PC-3 (cell line): Measurements from ENCODE around the gene IZUMO1. TPM values are rescaled to one million over a fixed set of nuclear protein-coding genes. Genes with fewer than 3 reads are reported as not detected.

ENCODE experiments used
- ATAC-seq: fragments of 200-7000 bp; cut with Tn5 transposase; 2 replicates; pipeline ENCODE4 v1.9.1; 2020; ENCODE audit warnings: mild to moderate bottlenecking, moderate library complexity
- BruUV-seq: library from RNA; stranded (reverse); fragments of 400-500 nt; replicated peaks from 2 replicates; lab custom pipeline; 2021; lab: Mats Ljungman, UMichigan
- CTCF ChIA-PET: fragments of 300-600 bp; sonication (Branson Sonifier 250); formaldehyde crosslinking; loops from one replicate; lab custom pipeline; 2022; ENCODE audit warnings: antibody characterized with exemption; lab: Charles Lee
- POLR2A ChIA-PET: fragments of 300-600 bp; sonication (Branson Sonifier 250); formaldehyde crosslinking; loops from one replicate; lab custom pipeline; 2022; ENCODE audit warnings: antibody characterized with exemption; ENCODE audit not compliant: unreplicated experiment; lab: Charles Lee
- DNase-seq: peaks from one replicate; pipeline ENCODE4 v3.0.0-alpha.2; 2015
- H2AFZ ChIP-seq: fragments of 300-600 bp; sonication (generic); 2 replicates; pipeline ENCODE4 v1.6.0; 2016; ENCODE audit warnings: antibody characterized with exemption, low read length
- H3F3A ChIP-seq: fragments of 300-600 bp; sonication (generic); one replicate; pipeline ENCODE4 v1.6.0; 2017; ENCODE audit warnings: antibody characterized with exemption, low read length, control low read depth, mild to moderate bottlenecking; ENCODE audit not compliant: unreplicated experiment
- H3K27ac ChIP-seq: fragments of 300-600 bp; sonication (generic); 2 replicates; pipeline ENCODE4 v1.5.1; 2016; ENCODE audit warnings: mild to moderate bottlenecking, low read length
- H3K27me3 ChIP-seq: fragments of 300-600 bp; sonication (generic); 2 replicates; pipeline ENCODE4 v1.6.1; 2016; ENCODE audit warnings: low read length, mixed read lengths
- H3K36me3 ChIP-seq: fragments of 300-600 bp; sonication (generic); 2 replicates; pipeline ENCODE4 v1.6.1; 2016; ENCODE audit warnings: low read depth, mixed run types, low read length, mixed read lengths
- H3K4me1 ChIP-seq: fragments of 300-600 bp; sonication (generic); 2 replicates; pipeline ENCODE4 v1.5.1; 2016; ENCODE audit warnings: low read length; ENCODE audit not compliant: insufficient read depth
- H3K4me2 ChIP-seq: fragments of 300-600 bp; sonication (generic); 2 replicates; pipeline ENCODE4 v1.6.0; 2016; ENCODE audit warnings: low read length
- H3K4me3 ChIP-seq: fragments of 300-600 bp; sonication (generic); 2 replicates; pipeline ENCODE4 v1.5.1; 2016; ENCODE audit warnings: mild to moderate bottlenecking, low read length, mixed read lengths
- H3K79me2 ChIP-seq: fragments of 300-600 bp; sonication (generic); 2 replicates; pipeline ENCODE4 v1.6.1; 2017; ENCODE audit warnings: low read length, mixed read lengths
- H3K9ac ChIP-seq: fragments of 300-600 bp; sonication (generic); 2 replicates; pipeline ENCODE4 v1.6.0; 2016; ENCODE audit warnings: mild to moderate bottlenecking, low read length
- H3K9me2 ChIP-seq: fragments of 300-600 bp; sonication (generic); replicated peaks from 2 replicates; pipeline ENCODE4 v1.6.1; 2016; ENCODE audit warnings: mixed run types, low read length, mixed read lengths
- H3K9me3 ChIP-seq: fragments of 300-600 bp; sonication (generic); 2 replicates; pipeline ENCODE4 v1.6.1; 2016; ENCODE audit warnings: low read length, mixed read lengths
- H4K20me1 ChIP-seq: fragments of 300-600 bp; sonication (generic); 2 replicates; pipeline ENCODE4 v1.6.1; 2016; ENCODE audit warnings: low read length, mixed read lengths
- CTCF ChIP-seq: fragments of 300-600 bp; sonication (generic); conservative IDR thresholded peaks from 2 replicates; pipeline ENCODE4 v1.5.1; 2017; ENCODE audit warnings: antibody characterized with exemption, low read depth, mild to moderate bottlenecking, low read length
- EZH2 ChIP-seq: fragments of 300-600 bp; sonication (generic); IDR thresholded peaks from one replicate; pipeline ENCODE4 v1.6.1; 2017; ENCODE audit warnings: antibody characterized with exemption, mild to moderate bottlenecking, low read length; ENCODE audit not compliant: unreplicated experiment
- EZH2phosphoT487 ChIP-seq: fragments of 300-600 bp; sonication (generic); IDR thresholded peaks from 2 replicates; pipeline ENCODE4 v1.6.1; 2018; ENCODE audit warnings: mild to moderate bottlenecking, antibody characterized with exemption, low read length, borderline replicate concordance
- intact Hi-C: fragments of 100-400 bp; cut with micrococcal nuclease; formaldehyde crosslinking; loops from 2 replicates; pipeline ENCODE4 v1.9.0; 2023
- total RNA-seq: library from RNA; depleted of rRNA; stranded (reverse); fragments of >200 nt; gene quantifications from 2 replicates; pipeline ENCODE4 v1.2.3, GENCODE V29; 2014

Gene IZUMO1
- total RNA-seq, 1 experiment from 2014 or later: not detected

DNA sequence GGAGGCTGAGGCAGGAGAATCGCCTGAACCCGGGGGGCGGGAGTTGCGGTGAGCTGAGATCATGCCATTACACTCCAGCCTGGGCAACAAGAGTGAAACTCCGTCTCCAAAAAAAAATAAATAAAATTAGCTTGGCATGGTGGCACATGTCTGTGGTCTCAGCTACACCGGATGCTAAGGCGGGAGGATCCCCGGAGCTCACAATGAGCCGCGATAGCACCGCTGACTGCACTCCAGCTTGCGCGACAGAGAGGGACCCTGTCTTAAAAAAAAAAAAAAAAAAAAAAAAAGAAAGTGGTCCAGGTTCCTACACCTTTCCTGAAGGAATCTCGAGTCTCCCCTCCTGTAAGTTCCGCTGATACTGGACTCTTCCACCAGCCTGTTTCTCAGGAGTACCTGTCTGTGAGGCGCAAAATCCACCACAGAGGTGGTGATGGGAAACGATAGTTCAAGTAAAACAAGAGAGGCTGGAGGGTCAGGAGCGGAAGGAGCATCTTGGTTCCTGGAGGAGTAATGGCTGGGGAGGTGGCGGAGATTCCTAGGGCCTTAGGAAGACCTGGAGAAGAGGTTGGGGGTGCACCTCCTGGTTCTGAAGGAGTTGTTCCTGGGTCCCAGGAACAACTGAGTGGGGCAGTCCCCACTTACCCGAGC lies 5.3 kb upstream of the IZUMO1 start:
- CTCF ChIA-PET: no interaction called here
- ATAC-seq: peak; percentile 26
- no peaks in the 10 kb centered on the region for H4K20me1 ChIP-seq
- peaks cover 28% of the 10 kb centered on the region for H3K79me2 ChIP-seq
- peak overlapping the region; percentile 64 for H3K9ac ChIP-seq
- intact Hi-C loops: no loop called here
- peak overlapping the region; percentile 95 for H3K4me2 ChIP-seq
- no peaks in the 10 kb centered on the region for H3K9me2 ChIP-seq
- TSS peak; percentile 84 for BruUV-seq
- no peaks in the 10 kb centered on the region for H3K27me3 ChIP-seq
- H3K4me1 ChIP-seq: peaks cover 5% of the 10 kb centered on the region; the same call in 1 of the 2 replicates
- H2AFZ ChIP-seq: peak overlapping the region; percentile 86
- H3K4me3 ChIP-seq: peak overlapping the region; percentile 95
- H3K27ac ChIP-seq: peak overlapping the region; percentile 31
- no peaks in the 10 kb centered on the region for H3K9me3 ChIP-seq
- H3K36me3 ChIP-seq: no peaks in the 10 kb centered on the region; the same call in 1 of the 2 replicates
- no peak for TF ChIP-seq EZH2
- TF ChIP-seq CTCF: no peak
- TF ChIP-seq EZH2phosphoT487: no peak
- H3F3A ChIP-seq: no peaks in the 10 kb centered on the region
- peak; percentile 20 for DNase-seq
- POLR2A ChIA-PET: no interaction called here

GRCh38 chr19:48750771-48751504 lies 4.2 kb upstream of the IZUMO1 start:
- Histone ChIP-seq H3K9me2 (no peaks in the 10 kb centered on the region), H3K4me1 (peaks cover 5% of the 10 kb centered on the region; the same call in 1 of the 2 replicates), H3K4me3 (peak overlapping the region; percentile 95), H3K27me3 (no peaks in the 10 kb centered on the region), H4K20me1 (no peaks in the 10 kb centered on the region), H3K36me3 (no peaks in the 10 kb centered on the region; the same call in 1 of the 2 replicates), H2AFZ (no peak overlapping the region), H3F3A (no peaks in the 10 kb centered on the region), H3K9ac (no peak overlapping the region), H3K4me2 (peak overlapping the region; percentile 95), H3K79me2 (peaks cover 28% of the 10 kb centered on the region), H3K9me3 (no peaks in the 10 kb centered on the region), H3K27ac (no peak overlapping the region)
- DNase-seq: no peak
- POLR2A ChIA-PET: no interaction called here
- BruUV-seq: no TSS peak
- CTCF ChIA-PET: no interaction called here
- no peak for ATAC-seq
- intact Hi-C loops: no loop called here
- TF ChIP-seq CTCF: no peak
- no peak for TF ChIP-seq EZH2phosphoT487
- no peak for TF ChIP-seq EZH2

DNA sequence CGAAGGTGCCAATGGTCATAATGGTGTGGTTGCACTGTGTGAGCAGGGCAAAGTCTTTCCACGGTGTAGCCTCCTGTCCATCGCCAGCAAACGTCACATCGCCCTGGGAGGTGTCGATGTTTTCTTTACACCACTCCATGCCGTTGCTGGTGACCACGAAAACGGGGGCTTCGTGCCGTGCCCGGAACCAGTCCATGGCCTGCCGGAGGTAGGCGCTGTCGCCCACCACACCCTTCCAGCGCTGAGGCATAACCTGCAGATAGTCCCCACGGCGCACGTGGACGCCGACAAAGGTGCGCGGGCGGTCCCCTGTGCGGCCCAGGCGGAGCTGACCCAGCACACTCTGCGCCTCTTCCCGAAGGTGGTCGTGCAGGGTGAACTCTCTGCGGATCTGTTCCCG lies 3.6 kb upstream of the IZUMO1 start:
- DNase-seq (no peak), ATAC-seq (no peak)
- peaks cover 28% of the 10 kb centered on the region for H3K79me2 ChIP-seq
- no peak overlapping the region for H3K4me2 ChIP-seq
- H3K4me1 ChIP-seq: peaks cover 5% of the 10 kb centered on the region; the same call in 1 of the 2 replicates
- H3K9me2 ChIP-seq: no peaks in the 10 kb centered on the region
- H3F3A ChIP-seq: no peaks in the 10 kb centered on the region
- H2AFZ ChIP-seq: no peak overlapping the region
- no peaks in the 10 kb centered on the region for H3K9me3 ChIP-seq
- H3K27me3 ChIP-seq: no peaks in the 10 kb centered on the region
- no peak overlapping the region for H3K9ac ChIP-seq
- no peak overlapping the region for H3K27ac ChIP-seq
- POLR2A ChIA-PET: no interaction called here
- no peak overlapping the region for H3K4me3 ChIP-seq
- CTCF ChIA-PET: no interaction called here
- H3K36me3 ChIP-seq: no peaks in the 10 kb centered on the region; the same call in 1 of the 2 replicates
- intact Hi-C loops: no loop called here
- TF ChIP-seq EZH2 (no peak), EZH2phosphoT487 (no peak), CTCF (no peak)
- BruUV-seq: no TSS peak
- no peaks in the 10 kb centered on the region for H4K20me1 ChIP-seq
